GM10266 (cell line): ENCODE data around the gene SFSWAP.

Experiments used
- DNase-seq: peaks from one replicate; pipeline ENCODE4 v3.0.0; 2012; ENCODE audit errors: extremely low spot score
- TF ChIP-seq, protein P1 (sequence below): IDR thresholded peaks from 2 replicates; pipeline ENCODE4 v1.5.1; 2012; ENCODE audit warnings: mild to moderate bottlenecking, low read depth; ENCODE audit not compliant: control insufficient read depth, insufficient read depth; ENCODE audit errors: missing control alignments

Gene SFSWAP

GRCh38 chr12:131758016-131758739 is 47.3 kb downstream of the SFSWAP start:
- TF ChIP-seq, protein P1, sequence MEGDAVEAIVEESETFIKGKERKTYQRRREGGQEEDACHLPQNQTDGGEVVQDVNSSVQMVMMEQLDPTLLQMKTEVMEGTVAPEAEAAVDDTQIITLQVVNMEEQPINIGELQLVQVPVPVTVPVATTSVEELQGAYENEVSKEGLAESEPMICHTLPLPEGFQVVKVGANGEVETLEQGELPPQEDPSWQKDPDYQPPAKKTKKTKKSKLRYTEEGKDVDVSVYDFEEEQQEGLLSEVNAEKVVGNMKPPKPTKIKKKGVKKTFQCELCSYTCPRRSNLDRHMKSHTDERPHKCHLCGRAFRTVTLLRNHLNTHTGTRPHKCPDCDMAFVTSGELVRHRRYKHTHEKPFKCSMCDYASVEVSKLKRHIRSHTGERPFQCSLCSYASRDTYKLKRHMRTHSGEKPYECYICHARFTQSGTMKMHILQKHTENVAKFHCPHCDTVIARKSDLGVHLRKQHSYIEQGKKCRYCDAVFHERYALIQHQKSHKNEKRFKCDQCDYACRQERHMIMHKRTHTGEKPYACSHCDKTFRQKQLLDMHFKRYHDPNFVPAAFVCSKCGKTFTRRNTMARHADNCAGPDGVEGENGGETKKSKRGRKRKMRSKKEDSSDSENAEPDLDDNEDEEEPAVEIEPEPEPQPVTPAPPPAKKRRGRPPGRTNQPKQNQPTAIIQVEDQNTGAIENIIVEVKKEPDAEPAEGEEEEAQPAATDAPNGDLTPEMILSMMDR: no peak
- DNase-seq: no peak

DNA sequence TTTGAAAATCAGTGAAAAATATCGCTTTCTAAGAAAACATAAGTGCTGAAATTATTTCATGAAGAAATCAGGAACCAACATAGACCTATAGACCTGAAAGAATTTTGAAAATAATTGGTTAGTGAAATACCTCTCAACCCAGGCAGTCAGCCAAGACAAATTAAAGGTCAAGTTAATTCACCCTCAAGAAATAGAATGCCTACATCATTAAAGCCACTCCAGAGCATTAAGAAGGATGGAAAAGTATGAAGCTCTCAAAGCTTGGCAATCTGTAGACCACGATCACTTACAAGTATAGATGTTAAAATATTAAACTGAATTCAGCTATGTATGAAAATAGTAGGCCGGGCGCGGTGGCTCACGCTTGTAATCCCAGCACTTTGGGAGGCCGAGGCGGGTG is 48.3 kb downstream of the SFSWAP start:
- TF ChIP-seq, protein P1: no peak
- DNase-seq: no peak

GRCh38 chr12:131761638-131762037 is 50.7 kb downstream of the SFSWAP start:
- DNase-seq: no peak
- TF ChIP-seq, protein P1: no peak

GRCh38 chr12:131764738-131765137 is 53.8 kb downstream of the SFSWAP start:
- TF ChIP-seq, protein P1: no peak
- no peak for DNase-seq

- TF ChIP-seq, protein P1: no peak
- DNase-seq: no peak
These were observed 55.1 kb downstream of the SFSWAP start for GRCh38 chr12:131765961-131766360.

DNA sequence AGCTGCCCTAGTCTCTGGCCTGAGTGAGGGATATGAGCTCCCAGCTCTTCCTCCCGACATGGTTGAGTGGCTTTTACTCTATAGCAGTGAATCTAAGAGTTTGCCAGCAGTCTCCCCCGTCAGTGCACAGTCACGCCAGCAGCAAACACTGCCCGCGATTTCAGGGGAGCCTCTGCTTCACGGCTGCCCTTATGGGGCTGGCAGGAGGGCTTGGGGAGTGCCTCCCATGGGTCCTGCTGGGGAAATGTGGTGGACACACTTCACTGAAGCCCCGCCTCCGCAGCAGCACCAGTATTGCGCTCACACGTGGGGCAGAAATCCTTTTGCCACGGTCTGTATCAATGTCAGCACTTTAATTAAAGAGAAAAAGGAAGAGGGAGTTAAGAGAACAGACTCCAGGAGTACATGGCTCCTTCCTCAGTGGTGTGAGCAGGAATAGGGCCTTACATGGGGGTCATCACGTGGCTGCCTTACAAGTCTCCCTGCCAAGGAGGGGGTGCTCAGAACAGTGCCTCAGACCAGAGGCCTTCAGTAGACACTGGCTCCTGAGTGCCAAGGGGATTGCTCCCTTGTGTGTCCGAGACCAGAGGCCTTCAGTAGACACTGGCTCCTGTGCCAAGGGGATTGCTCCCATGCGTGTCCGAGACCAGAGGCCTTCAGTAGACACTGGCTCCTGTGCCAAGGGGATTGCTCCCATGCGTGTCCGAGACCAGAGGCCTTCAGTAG is 55.7 kb downstream of the SFSWAP start:
- TF ChIP-seq, protein P1: no peak
- DNase-seq: no peak

DNA sequence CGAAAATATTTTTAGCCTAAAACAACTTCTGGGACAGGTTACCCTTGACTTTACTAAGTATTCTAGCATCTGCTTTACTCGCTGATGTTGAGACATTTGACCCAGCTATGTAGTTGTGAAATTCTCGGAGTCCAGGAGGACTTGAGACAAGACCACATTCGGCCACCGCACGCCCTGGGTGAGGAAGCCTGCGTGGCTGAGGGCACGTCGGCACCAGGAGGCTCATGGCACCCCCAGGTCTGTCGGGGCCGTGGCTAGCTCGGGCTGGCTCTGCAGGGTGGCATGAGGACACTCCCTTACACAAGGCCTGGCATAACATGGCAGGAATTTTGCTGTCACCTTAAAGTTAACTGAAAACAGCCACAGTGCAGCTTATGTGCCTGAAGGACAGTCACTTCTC is 59.2 kb downstream of the SFSWAP start:
- TF ChIP-seq, protein P1: no peak
- DNase-seq: no peak
